Loucy (cell line): ENCODE results near the gene PLEKHA5.

Experiments used
- CTCF ChIP-seq: fragments of 200-600 bp; sonication (generic); conservative IDR thresholded peaks from 2 replicates; pipeline ENCODE4 v1.5.1; 2014; ENCODE audit warnings: mild to moderate bottlenecking, antibody characterized with exemption, low read length
- EZH2phosphoT487 ChIP-seq: fragments of 200-600 bp; IDR thresholded peaks from 2 replicates; pipeline ENCODE4 v1.6.1; 2018; ENCODE audit warnings: antibody characterized with exemption, mild to moderate bottlenecking, moderate library complexity, borderline replicate concordance

- TF ChIP-seq CTCF (no peak), EZH2phosphoT487 (no peak)
Observed at GRCh38 chr12:19169222-19169621, 39.7 kb downstream of the PLEKHA5 start.
